Measurements from ENCODE around the gene ABCA1. TPM values are rescaled to one million over a fixed set of nuclear protein-coding genes. Genes with fewer than 3 reads are reported as not detected.

Gene ABCA1
- total and polyA plus RNA-seq, 10 of the 15 experiments (the other 5 are each of a cell fraction or from before 2014, with no cell fraction given) = 0.01 to 0.56 (median 0.16) TPM

DNA sequence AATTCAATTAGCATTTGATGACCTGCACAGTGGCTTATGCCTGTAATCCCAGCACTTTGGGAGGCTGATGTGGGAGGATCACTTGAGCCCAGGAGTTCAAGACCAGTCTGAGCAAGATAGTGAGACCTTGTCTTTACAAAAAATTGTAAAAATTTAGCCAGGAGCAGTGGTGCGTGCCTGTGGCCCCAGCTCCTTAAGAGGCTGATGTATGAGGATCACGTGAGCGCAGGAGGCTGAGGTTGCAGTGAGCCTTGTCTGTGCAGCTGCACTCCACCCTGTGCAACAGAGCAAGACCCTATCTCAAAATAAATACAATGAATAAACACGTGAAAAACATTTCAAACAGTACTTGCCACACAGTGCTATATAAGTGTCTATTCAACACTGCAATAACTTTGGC, 4.2 kb downstream of the ABCA1 start:
- ATAC-seq = peak; percentile 12; the same call in 1 of the 3 replicates
- Histone ChIP-seq H3K27me3 (replicated peaks in 1 of 2; ENCODE audit: control insufficient read depth in 2 of 2, insufficient read depth in 2 of 2, low read length in 1 of 2) (peaks cover 7 to 9% of the 10 kb centered on the region in 2 experiments), H3K4me1 (ENCODE audit: control insufficient read depth, insufficient read depth, low read length) (peaks cover 7% of the 10 kb centered on the region), H3K79me2 (ENCODE audit: control insufficient read depth, insufficient read depth, low read length) (no peaks in the 10 kb centered on the region), H3K4me3 (no peak overlapping the region), H3K36me3 (ENCODE audit: control insufficient read depth in 2 of 2, insufficient read depth in 2 of 2, low read length in 1 of 2) (no peaks in the 10 kb centered on the region), H3K9ac (ENCODE audit: control insufficient read depth, insufficient read depth, low read length) (no peak overlapping the region), H4K20me1 (ENCODE audit: control insufficient read depth, insufficient read depth) (no peaks in the 10 kb centered on the region), H3K9me3 (replicated peaks; ENCODE audit: control insufficient read depth, insufficient read depth, low read length) (no peaks in the 10 kb centered on the region), H3K27ac (ENCODE audit: control insufficient read depth, insufficient read depth) (no peak overlapping the region), H3K4me2 (ENCODE audit: control insufficient read depth, insufficient read depth) (no peak overlapping the region), H2AFZ (ENCODE audit: control insufficient read depth, low read depth, low read length) (no peak overlapping the region)
- ChIA-PET SMC1A (ENCODE audit: uncharacterized antibody, unreplicated experiment) (no interaction called here), RAD21 (ENCODE audit: unreplicated experiment) (no interaction called here), POLR2A (interaction anchor here (0.7 kb wide), 1 partner anchor 78 kb away, joined by 4 read pairs; no protein-coding TSS in a partner anchor), CTCF (no interaction called here)
- in situ Hi-C loops (cut with MboI) (no loop called here), intact Hi-C loops (cut with micrococcal nuclease; ENCODE audit: unreplicated experiment) (no loop called here)
- no TSS peak for BruUV-seq (replicated peaks)
- FAIRE-seq = no peak
- WGBS (ENCODE audit: insufficient coverage, insufficient replicate concordance, low lambda C conversion rate, missing lambda C conversion rate) = 32% methylated on average over 4 of the region's 4 CpGs
- no peak for DNase-seq (ENCODE audit: low read depth, low spot score)
- TF ChIP-seq RBBP5 (conservative IDR thresholded peaks at IDR 0.05) (no peak), TARDBP (IDR thresholded peaks at IDR 0.05; ENCODE audit: borderline replicate concordance) (no peak), TCF7 (IDR thresholded peaks at IDR 0.05; ENCODE audit: borderline replicate concordance) (no peak), RUNX3 (IDR thresholded peaks at IDR 0.05; ENCODE audit: low read length) (0 out of 2 replicates have a peak, but pooled peaks have one; percentile 14), BMI1 (IDR thresholded peaks at IDR 0.05; ENCODE audit: borderline replicate concordance) (no peak), PAX5 (IDR thresholded peaks at IDR 0.05; ENCODE audit: borderline replicate concordance, low read depth, low read length) (peak; percentile 33; the same call in 1 of the 2 replicates), DPF2 (IDR thresholded peaks at IDR 0.05) (no peak), CBX5 (IDR thresholded peaks at IDR 0.05; ENCODE audit: low read depth) (no peak), ETV6 (conservative IDR thresholded peaks at IDR 0.05 in 1 of 2, IDR thresholded peaks at IDR 0.05 in 1 of 2; ENCODE audit: borderline replicate concordance in 1 of 2, low read depth in 1 of 2) (no peak), POU2F2 (IDR thresholded peaks at IDR 0.05; ENCODE audit: borderline replicate concordance, low read depth, low read length) (no peak), CUX1 (IDR thresholded peaks at IDR 0.05; ENCODE audit: insufficient replicate concordance, low read depth, low read length) (no peak), SIX5 (IDR thresholded peaks at IDR 0.05; ENCODE audit: low read depth, low read length, severe bottlenecking) (no peak), HDAC6 (IDR thresholded peaks at IDR 0.05; ENCODE audit: unreplicated experiment) (no peak), ZNF217 (IDR thresholded peaks at IDR 0.05) (no peak), IKZF1 (conservative IDR thresholded peaks at IDR 0.05) (no peak), NR2C2 (IDR thresholded peaks at IDR 0.05; ENCODE audit: borderline replicate concordance, control insufficient read depth, insufficient read length, low read depth) (no peak), JUND (IDR thresholded peaks at IDR 0.05; ENCODE audit: low read depth, low read length) (no peak), FOXK2 (IDR thresholded peaks at IDR 0.05) (no peak), HDGF (IDR thresholded peaks at IDR 0.05) (no peak), BHLHE40 (IDR thresholded peaks at IDR 0.05; ENCODE audit: borderline replicate concordance in 1 of 2, low read depth in 2 of 2, low read length in 1 of 2) (peak; percentile 19 to 56; a peak in 2 of 4 replicates), KLF5 (IDR thresholded peaks at IDR 0.05; ENCODE audit: partially characterized antibody) (no peak)
- TF ChIP-seq, protein P1, sequence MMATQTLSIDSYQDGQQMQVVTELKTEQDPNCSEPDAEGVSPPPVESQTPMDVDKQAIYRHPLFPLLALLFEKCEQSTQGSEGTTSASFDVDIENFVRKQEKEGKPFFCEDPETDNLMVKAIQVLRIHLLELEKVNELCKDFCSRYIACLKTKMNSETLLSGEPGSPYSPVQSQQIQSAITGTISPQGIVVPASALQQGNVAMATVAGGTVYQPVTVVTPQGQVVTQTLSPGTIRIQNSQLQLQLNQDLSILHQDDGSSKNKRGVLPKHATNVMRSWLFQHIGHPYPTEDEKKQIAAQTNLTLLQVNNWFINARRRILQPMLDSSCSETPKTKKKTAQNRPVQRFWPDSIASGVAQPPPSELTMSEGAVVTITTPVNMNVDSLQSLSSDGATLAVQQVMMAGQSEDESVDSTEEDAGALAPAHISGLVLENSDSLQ (IDR thresholded peaks at IDR 0.05) = no peak
